ENCODE data around the gene RHOB.
"Not testable (repeated sequence)": the region's sequence is repeated elsewhere in the genome, so short reads cannot be mapped to it uniquely, and the experiment has no call there.

The RHOB gene

DNA sequence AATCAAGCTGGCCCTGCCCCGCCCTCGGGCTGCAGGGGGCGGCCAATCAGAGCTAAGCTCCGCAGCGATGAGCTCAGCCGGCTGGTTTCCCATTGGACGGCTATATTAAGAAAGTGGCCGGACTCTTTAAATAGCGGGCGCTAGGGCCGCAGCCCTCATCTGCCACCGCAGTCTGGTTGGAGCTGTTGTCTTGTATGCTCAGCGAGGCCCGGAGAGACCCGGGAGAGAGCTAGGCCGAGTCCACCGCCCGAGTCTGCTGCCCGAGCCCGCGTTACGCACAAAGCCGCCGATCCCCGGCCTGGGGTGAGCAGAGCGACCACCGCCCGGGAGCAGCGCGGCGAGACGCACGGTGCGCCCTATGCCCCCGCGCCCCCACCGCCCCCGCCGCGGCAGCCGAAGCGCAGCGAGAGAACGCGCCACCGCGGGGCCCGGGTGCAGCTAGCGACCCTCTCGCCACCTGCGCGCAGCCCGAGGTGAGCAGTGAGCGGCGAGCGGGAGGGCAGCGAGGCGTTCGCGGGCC lies at the start of gene RHOB:
Gene RHOB (plus strand): TSS at position 158 of the 520 bp plus-strand sequence. CDS start 392 bp downstream, outside the sequence.
- DNase-seq (ENCODE audit: low spot score) = peak; percentile 98

DNA sequence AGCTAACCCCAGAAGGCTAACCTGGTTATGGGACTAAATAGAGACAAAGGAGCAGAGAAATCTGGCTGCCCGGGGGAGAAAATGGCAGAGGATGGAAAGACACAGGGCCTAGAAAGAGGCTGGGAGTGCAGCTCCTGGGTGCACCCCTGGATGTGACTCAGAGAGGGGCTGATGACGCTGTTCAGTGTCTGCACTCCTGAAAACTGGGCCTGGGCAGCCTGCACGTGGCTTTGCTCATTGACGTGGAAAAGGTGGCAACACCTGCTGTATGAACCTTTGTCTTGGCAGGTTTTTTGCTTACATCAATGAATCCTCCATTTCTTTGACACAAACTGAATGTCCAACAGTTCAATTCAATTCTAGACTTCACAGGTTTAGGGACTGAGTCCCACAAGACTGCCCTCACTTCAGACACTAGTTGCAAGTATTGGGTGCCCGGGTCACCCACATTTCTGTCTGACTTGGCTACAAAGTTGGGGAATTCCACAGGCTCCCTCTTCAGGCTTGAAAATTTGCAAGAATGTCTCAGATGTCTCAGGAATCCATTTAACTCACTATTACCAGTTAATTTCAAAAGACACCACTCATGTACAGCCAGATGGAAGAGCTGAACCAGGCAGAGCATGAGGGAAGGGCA lies 48.9 kb upstream of the RHOB start:
- no peak for DNase-seq (ENCODE audit: low spot score)

DNA sequence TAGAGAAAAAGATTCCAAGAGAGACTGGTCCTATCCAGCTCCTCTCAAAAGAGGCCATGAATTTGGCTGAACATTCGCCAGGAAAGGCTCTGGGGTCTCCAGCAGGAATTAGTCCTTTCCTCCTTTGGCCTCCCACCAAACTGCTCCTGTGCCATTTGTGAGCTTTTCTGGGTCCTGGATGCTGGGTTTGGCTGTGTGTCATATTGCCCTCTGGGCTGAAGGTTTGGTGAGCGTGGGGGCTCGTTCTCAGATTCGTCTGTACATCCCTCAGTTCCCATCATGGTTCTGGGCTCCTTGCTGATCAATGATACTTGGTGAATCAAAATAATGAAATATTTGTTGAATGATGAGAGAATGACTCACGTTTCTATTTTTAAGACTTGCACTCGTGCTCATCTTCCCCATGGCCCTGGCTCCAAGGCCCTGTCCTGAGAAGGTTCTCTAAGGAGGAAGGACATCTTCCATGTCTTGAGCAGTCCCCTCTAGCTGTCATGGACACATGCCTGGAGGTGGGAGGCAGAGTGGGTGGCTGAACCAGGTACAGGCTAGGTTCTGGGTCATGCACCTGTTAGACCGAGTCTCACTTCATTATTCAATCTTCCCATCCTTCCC lies 47.8 kb upstream of the RHOB start:
- no peak for DNase-seq (ENCODE audit: low spot score)

DNA sequence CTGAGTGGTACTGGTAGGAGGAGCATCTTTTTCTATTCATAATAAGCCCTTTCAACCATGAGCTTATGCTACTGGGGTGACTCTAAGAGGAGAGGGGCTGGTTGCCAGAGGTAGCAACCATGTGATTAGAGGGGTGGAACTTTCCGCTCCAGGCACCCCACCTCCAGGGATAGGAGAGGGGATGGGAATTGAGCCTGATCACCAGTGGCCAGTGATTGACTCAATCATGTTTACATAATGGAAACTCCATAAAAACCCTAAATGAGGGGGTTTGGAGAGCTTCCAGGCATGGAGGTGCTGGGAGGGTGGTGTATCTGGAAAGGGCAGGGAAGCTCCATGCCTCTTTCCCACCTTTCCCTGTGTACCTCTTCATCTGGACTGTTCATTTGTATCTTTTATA lies 46.6 kb upstream of the RHOB start:
- no peak for DNase-seq (ENCODE audit: low spot score)

DNA sequence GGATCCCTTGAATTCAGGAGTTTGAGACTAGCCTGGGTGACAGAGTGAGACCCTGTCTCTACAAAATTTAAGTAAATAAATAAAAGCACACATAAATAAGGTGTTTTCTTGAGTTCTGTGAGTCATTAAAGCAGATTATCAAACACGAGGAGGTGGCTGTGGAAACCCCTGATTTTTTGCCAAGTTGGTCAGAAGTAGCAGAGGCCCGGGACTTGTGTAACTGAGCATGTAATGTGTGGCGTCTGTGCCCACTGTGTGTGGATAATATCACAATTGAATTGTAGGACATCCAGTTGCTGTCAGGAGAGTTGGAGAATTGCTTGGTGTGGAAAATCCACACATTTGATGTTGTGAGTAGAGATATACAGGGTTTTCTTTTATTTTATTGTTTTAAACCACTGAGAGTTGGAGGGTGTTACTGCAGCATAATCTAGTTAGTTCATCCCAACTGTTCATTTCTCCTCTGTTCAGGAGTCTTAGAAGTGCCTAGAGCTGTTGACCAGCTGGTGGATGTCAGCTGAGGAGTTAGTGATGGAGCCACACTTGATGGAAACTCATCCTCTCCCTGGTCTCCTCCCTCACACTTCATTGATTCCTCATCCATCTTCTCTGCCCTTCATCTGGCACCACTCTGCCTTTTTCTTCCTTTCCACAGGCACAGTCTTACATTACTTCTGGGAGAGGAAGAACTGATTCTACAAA lies 45.9 kb upstream of the RHOB start:
- no peak for DNase-seq (ENCODE audit: low spot score)

DNA sequence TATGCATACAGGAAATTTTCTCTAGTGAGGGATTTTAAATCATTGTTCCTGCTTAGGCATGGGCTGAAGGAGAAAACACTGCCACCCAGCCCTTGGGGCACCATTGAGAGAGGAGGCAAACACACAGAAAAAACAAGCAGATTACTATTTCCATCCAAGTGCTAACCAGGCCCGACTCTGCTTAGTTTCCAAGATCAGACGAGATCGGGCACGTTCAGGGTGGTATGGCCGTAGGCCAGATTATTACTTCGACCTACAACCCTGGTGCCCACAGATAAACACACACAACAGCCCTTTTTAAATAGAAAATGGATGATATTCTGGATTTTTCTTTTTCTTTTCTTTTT lies 45.4 kb upstream of the RHOB start:
- no peak for DNase-seq (ENCODE audit: low spot score)

DNA sequence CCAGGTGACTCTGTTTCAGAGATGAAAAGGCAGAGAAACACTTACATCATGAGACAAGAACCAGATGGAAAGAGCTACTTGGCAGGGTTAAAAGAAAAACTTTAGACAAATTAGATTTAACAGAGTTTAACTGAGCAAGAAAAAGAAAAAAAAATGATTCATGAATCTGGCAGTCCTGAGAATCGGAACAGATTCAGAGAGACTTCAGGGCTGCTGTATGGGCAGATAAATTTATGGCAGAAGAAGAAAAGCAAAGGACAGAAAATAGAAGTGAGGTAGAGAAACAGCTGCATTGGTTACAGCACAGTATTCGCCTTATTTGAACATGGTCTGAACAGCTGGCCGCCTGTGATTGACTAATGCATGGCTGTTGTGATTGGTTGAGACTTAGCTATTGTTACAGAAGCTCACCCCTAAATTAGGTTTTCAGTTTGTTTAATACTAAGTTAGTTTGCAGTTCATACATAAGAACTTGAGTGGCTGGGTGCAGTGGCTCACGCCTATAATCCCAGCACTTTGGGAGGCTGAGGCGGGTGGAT lies 43.0 kb upstream of the RHOB start:
- no peak for DNase-seq (ENCODE audit: low spot score)

DNA sequence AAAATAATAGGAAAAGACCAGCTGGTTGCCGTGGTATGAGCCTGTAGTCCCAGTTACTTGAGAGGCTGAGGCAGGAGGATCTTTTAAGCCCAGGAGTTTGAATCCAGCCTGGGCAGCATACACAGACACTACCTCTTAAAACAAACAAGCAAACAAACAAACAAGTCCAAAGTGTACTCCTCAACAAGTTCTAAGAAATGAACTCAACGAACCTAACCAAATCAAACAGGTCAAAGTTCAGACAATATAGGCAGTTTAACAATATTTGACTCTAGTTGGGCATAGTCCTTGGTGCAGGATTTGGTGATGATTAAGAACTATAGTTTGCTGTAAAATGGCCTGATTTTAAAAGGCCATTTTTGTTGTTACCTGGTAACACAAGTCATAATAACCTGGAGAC lies 41.9 kb upstream of the RHOB start:
- no peak for DNase-seq (ENCODE audit: low spot score)

DNA sequence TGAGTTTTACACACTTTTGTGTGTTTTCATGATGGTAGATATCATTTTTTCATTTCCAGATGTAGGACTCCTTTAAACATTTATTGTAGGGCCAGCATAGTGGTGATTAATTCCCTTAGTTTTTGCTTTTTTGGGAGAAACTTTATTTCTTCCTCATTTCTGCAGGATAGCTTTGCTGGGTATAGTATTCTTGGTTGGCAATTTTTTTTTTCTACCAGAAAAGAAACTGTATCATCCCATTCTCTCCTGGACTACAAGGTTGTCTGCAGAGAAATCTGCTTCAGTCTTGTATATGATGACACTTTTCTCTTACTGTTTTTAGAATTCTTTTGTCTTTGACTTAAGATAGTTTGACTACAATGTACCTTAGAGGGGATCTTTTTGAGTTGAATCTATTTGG lies 37.8 kb upstream of the RHOB start:
- DNase-seq (ENCODE audit: low spot score) = no peak

DNA sequence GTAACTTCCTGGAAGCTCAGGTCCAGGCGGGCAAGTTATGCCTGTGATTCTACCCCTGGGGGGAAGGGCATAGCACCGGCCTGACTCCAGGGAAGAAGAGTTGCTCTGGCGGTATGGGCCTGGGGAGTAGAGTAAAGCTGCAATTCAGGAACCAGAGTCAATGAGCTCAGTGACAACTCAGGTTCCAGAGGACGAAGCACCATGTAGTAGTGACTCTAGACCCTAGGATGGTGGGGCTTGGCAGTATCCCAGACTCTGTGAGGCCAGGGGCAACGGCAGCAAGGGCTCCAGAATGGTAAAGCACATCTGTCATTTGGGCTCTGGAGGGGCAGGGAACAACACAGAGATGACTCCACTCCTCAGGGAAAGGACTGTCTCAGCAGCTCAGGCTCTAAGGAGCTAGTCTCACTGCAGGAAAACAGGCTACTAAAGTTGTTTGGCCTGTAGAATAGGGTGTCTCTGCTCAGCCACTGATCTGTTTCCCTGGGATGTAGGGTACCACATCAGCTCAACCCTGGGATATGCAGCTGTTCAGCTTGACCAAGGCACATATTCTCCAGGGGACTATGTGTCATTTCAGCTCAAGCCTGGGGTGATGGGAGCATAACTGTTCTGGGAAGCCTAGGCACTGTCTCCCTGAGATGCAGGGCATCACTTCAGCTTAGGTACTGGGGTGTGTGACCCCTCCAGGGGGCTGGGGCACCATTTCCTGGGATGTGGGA lies 36.2 kb upstream of the RHOB start:
- DNase-seq (ENCODE audit: low spot score) = no peak

DNA sequence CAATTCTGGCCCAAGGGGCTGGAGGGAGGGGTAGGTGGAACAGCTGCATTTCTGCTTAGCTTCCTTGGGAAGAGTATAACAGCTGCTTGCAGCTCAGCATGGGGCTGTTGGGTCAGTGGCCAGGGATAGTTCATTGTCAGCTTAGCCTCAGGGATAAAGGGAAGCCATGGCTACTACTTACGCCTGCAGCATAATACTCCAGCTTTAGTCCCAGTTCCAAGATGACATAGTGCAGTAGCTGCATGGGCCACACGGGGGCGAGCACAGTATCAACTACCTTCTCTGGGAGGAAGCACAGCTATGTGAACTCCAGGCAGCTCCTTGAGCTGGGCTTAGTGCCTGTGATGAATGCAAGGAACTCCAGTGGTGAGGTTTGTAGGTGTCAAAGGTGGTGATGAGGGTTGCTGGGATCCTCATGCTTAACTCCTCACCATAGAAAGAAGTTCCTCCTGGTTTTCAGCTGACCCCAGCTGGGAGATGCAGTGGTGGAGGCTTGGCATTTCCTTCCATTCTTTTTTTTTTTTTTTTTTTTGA lies 35.4 kb upstream of the RHOB start:
- peak; percentile 62 for DNase-seq (ENCODE audit: low spot score)

DNA sequence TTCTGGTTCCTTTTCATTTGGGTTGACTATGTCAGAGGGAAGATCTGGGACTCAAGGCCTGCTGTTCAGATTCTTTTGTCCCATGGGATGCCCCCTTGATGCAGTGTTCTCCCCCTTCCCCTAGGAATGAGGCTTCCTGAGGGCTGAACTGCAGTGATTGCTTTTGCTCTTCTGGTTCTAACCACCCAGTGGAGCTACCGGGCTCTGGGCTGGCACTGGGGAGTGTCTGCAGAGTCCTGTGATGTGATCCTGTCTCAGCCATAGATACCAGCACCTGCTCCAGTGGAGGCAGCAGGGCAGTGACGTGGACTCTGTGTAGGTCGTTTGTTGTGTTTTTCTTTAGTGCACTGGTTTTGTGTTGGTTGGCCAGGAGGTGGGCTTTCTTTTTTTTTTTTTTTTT lies 32.1 kb upstream of the RHOB start:
- DNase-seq (ENCODE audit: low spot score) = no peak

DNA sequence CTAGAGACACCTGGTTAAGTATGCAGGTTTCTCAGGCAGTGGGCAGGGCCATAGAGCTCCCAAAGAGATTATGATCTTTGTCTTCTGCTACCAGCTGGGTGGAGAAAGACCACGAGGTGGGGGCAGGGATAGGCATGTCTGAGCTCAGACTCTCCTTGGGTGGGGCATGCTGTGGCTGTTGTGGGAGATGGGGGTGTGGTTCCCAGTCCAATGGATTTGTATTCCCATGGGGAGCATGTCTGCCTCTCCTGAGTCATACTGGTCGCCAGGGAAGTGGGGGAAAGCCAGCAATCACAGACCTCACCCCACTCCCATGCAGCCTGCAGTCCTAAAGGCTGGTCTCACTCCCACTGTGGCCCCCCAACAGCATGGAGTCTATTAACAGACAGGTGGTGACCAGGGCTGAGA lies 31.4 kb upstream of the RHOB start:
- no peak for DNase-seq (ENCODE audit: low spot score)

DNA sequence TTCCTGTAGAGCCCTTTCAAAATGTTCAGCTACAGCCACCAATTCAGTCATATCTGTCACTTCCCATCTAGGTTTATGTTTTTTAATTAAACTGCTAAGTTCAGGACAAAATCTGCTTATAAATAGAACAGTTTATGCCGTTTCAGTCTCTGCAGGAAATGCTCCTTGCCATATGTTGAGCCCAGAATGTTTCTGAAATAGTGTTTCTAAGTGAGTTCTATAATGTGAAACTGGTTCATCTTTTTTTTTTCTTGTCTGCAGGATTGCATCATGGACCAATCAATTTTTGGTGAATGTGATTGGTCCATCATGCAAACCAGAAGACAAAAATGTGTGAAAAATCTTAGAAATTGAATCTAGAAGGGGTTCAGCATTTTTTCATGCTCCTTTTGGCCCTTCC lies 30.2 kb upstream of the RHOB start:
- no peak for DNase-seq (ENCODE audit: low spot score)

DNA sequence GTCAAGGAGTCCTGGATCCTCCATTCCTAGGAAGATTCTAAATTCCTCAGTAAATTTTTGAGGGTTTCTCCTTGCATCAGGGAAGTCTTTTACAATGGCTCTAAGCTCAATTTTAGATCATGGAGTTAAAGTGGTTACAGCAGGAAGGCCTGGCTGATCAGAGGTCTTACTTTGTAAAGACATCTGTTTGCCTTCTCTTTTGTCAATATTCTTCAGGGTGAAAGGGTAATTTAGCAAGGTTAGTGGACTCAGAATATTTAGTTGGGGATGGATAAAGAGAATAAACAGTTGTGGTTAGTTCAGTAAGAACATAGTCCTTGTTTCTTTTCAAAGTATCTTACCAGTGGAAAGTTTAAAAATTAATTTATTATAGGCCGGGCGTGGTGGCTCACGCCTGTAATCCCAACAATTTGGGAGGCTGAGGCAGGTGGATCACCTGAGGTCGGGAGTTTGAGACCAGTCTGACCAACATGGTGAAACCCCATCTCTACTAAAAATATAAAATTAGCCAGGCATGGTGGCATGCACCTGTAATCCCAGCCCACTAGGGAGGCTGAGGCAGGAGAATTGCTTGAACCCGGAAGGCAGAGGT lies 29.5 kb upstream of the RHOB start:
- not testable (repeated sequence) for DNase-seq (ENCODE audit: low spot score)

DNA sequence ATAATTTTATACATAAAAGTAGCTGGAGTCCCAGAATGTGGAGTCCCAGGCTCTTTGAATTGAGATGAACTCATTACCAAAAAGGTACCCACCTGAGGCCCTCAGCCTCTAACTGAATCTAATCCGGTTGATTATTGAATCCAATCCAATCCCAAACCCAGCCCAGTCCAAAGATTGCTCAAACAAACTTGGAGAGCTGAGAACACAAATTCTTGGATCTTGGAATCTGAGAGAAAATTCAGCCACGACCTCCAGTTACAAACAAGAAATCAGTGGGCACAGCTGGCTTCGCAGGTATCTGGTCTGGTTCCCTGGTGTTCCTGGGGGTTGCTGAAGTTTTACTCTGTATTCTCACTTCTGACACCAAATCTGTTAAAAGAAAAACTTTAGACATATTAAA lies 28.4 kb upstream of the RHOB start:
- DNase-seq (ENCODE audit: low spot score) = no peak

DNA sequence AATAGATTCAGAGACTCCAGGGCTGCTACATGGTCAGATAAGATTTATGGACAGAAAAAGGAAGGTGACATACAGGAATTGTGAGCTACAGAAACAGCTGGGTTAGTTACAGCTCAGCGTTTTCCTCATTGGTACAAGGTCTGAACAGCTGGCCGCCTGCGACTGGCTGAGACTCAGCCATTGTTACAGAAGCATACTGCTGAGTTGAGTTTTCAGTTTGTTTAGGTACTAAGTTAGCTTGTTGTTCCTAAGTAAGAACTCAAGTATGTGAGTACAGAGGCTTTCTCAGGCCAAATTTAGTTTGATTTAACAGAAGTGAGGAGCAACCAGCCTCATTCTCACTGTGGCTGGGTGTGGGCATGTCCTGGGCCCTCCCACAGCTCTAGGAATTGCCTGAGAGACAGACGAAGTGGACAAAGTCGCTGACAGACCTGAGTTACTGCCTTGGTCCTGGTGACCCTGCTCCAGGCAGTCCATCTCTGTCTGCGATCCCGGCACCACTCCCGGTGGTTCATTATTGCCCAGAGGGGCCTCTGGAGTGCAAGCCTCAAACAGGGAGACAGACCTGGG lies 27.8 kb upstream of the RHOB start:
- no peak for DNase-seq (ENCODE audit: low spot score)

DNA sequence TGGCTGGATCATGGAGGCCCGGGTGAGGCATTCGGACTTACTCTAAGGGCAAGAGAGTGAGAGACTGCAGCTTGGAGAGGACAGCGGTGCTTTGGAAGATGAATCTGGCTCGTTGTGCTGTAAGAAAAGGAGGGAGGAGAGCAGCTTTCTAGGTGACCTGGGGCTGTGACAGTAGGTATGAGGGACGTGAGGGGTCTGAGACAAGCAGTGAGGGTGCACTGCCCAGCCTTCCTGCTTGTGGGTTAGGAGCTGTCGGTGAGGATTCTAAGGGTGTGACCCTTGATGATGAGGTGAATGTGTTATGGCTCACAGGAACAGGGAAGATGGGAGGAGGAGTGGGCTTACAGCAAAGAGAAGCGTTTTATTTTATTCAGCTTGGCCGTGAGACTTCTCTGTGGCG lies 27.1 kb upstream of the RHOB start:
- DNase-seq (ENCODE audit: low spot score) = no peak

DNA sequence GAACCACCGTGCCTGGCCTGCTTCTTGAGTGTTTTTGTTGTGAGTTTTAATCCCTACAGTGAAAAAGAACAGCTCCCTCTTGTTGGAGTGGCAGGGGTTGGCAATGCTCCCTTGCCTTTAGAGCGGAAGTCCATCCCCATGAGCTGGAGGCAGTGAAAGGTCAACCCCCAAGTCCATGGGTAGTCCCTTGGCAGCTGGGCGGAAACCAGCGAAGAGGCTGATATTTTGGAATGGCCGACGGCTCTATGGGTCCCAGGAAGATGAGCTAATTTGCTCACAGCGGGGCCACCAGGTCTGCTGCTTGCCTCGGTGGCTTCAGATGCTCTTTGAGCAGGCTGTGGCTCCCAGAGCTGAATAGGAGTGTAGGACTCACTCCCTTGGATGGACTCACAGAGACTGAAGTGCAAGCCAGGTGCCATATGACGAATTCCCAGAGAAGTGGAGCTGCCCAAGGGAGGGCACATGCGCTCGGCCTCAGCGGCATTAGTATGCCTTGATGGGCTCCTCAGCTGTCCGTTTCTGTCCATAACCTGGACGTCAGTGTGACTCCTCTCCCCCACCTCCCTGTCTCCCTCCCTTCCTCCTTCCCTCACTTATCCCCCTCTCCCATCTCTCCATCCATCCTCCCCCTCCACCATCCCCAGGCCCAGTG lies 25.4 kb upstream of the RHOB start:
- DNase-seq (ENCODE audit: low spot score) = no peak

DNA sequence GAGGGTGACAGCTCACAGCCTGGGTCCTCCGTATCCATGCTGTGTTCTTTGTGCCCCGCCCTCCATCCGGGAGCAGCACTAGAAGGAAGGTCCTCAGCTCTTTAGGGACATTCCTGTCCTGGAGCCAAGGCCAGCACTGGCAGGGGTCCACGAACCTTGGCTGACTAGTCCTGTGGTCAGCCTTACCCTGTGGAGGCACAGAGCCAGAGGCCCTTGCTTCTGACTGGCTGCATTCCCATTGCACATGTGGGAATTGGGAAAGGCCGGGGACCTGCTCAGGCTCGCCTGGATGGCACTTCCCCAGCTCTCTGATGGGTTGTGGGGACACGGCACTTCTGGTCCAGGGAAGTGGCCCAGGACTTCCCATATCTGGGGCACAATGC lies 24.9 kb upstream of the RHOB start:
- no peak for DNase-seq (ENCODE audit: low spot score)

Data from HuH-7.5 (cell line).